NCI-H1417 (cell line): ENCODE results near the gene MAGI2.
A peak's percentile ranks its signal among the peaks of the same experiment; 100 is the strongest.

Experiments used
- DNase-seq, 3 experiments: peaks; one replicate each; lab custom pipeline; 2025; lab: John Stamatoyannopoulos, UW

MAGI2 gene

DNA sequence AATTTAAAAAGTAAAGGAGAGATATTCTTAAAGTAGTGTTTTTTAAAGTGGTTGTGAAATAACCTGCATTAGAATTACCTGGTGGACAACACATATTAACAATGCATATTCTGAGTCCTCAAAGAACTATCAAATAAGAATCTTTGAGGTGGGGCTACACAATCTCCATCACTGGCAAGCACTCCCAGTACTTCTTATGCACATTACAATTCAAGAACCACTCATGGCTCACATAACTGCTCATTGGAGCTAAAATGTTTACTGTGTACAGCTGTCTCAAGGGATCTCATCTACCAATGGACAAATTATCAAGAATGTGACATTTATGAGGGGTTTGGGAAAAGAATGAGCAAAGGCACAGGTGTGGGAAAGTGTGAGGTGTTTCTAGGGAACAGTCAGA is 962.9 kb downstream of the MAGI2 start:
- peak in 2 of 3 experiments; percentile 38 to 93 for DNase-seq

DNA sequence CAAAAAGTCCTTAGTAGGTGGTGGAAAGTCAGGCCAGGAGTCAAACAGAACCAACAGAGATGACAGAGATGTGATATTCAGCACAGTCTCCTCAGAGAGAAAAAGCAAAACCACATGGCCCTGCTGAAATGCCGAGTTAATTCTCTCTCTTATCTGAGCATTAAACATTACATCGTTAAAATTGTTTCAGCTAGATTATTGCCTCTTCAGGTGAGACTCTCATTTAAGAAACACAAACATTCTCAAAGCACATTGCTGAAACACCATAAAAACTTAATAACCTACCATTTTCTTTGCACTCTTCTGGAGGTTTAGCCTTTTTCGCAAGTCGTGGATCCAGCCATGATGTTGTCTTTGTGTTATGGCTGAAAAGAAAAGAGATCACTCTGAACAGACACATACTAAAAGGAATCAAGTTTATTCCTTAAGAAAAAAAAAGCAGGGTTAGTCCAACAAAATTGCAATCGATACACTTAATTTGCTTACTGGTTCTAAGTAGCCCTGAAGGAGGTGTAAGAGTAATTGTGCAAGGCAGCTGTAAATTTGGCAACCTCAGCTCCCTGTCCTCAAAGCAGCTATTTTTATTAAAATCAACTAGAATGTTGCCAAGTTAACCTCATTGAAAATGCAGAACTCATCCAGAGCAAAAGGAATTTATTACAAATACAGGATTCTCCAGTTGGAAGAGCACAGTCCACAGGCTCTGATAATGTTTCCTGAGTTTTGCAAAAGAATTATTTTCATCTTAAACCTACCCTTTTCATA is 963.8 kb downstream of the MAGI2 start:
- DNase-seq = peak in 2 of 3 experiments; percentile 15 to 44

DNA sequence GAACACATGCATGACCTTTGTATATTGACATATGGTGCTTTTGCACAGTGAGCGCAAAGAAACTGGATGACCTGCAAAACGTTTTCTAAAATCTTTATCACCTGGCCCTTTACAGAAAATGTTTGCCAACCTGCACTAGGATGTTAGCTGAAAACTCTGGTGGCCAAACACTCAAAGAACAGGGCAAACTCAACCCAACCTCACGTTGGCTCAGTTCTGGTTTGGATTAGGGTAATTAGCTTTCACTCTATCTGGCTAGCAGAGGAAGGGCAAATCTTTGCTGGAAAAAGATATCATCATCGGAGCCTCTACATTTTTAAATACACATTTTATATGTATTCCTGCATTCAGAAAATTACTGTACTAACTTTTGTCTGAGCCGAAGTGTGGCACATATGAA is 966.0 kb downstream of the MAGI2 start:
- no peak for DNase-seq

DNA sequence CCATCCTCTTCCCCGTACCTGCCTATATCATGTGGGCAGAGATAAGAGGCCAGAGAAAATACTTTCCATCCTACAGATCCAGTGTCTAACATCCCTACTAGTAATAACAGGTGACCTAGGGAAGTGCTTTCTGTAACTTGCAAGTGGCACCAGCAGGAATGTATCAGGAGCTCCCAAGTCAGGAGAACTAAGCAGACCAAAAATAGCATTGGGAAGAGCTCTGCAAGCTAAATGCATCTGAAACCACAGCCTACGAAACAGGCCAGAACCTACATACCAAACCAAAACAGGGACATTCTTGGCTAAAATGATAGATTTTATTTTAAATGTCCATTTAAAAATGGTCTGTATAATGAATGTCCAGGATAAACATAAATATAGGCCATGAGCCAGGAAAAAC is 974.1 kb downstream of the MAGI2 start:
- no peak for DNase-seq

DNA sequence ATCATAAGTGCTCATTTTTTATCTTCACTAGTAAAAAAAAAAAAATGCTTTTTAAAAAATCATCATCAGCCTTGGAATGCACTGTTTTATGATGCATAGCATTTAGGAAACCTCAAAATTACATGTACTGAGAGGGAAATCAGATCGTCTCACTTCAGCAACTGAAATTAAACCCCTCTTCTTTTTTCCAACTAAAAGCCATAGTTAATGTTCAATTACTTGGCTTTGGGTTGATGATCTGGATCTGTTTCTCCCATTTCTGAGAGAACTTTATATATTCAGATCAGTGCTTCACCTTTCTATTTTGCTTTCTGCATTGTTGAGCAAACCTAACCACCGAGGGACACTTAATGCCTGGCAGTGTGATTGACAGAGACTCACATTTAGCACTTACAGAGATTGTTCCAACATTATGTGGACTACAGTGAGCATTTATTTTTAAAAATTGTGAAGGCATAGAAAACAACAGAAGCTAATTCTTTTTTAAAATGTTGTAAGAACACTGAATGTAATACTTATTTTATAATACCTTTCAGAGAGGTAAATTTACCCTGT is 976.5 kb downstream of the MAGI2 start:
- DNase-seq = peak in 1 of 3 experiments; percentile 18

DNA sequence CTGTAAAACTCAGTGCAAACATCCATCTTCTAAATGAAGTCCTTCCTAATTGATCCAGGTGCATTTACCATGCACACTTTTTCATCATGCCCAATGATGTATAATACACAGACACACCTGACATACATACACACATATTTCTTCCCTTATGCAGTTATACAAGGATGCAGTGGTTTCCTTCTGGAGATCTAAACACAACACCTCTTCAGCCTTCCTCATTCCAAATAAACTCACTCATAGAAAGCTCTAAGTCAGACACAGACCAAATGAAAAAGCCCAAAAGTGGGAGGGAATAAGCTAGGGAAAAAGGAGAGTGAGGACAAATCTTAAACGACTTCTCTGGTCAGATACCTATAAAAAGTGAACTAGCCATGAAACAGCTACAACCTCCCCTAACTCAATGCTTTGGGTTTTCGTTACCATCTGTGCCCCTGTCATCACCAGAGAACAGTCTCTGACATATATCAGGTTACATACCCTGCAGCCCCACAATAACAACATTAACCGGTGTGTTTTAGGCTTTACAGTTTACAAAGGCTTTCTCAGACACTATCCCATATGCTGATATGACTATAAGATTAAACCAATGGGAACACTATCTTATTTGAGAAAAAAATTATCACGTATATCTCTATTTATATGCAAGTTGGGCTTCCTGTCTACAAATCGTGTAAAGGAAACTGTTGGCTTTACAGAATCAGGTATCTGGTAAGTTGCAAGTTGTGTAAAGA is 979.7 kb downstream of the MAGI2 start:
- DNase-seq = no peak

DNA sequence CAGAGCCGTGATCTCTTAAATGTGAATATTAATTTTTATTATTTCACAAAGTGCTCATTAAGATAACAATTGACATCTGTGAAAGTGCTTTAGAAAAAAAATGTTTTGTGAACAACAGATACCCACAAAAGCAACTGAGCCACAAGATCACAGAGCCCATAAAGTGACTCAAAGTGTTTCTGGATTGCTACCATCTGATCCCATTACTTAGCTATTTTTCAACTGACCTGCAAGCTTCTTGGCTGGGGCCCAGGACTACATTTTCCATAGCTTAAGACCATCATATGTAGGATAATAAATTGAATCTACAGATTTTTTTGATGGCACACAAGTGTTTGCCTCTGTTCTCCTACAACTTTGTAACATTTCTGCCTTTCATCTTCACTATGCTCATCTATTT is 980.4 kb downstream of the MAGI2 start:
- DNase-seq = no peak

DNA sequence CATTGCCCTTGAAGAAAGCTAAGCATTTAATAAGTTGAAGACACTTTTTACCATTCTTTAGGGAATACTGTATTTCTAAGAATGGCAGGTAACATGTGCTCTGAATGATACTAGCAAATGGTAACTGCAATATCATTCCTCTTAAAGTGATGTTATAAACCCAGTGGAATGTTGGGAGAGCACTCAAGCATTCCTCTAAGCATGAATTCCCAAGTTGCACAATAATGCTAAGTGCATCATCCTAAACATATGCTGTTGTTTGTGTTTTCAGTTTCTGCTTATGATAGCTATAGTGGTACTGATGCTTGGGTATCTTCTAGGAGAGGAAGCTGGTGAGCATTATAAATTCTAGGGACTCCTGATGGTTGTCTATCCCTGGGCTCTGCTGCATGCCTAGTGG is 980.9 kb downstream of the MAGI2 start:
- DNase-seq = no peak

DNA sequence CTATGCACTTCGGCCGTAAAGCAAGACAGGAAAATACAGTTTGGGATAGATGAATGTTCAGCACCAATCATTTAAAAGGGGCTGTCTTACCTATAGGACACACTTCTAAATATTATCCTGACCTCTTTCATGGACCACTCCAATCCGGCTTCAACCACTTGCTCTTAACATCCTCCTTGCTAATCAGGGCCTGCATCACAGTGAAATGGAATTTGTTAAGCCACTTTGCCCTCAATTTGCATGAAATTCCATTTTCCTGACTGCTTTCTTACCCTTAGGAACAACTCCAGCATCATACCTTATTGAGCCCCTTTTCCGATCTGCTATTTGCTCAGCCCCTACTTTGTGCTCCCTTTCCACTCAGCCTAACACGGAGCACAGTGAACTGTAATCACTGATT is 987.6 kb downstream of the MAGI2 start:
- no peak for DNase-seq

DNA sequence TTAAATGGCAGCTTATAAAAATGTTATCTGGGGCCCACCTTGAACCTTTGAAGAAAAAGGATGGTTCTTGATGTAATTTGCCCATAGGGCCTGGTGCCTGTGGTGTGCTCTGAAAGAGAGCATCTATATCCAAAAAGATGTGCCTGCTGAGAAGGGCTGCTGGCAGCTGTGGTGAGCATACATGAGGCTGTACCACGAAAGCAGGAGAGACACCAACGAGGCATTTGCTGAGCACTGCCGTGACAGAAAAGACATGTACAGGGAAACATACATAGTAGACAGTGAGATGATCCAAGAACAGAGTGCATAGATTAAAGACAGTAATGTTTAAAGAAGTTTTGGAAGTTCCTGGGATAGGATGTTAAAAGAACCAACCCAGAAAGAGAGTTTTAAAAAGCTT is 990.4 kb downstream of the MAGI2 start:
- DNase-seq = no peak

DNA sequence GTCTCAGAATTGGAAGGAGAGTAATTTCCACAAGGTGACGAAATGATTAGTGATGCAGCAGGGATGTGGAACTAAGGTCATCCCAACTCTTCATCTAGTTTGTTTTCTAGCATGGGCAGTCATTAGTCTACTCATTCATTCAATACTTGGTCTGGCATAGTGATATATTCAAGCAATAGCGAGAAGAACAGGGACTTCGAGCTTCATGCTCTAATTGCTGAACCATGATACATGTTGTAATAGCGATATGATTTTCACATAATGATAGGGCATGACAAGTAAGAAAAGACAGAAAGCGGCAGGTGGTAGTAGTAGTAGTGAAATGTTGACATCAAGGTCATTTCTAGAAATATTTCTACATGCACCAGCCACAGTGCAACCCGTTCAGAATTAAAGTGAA is 1002.8 kb downstream of the MAGI2 start:
- peak in 2 of 3 experiments; percentile 22 to 61 for DNase-seq

DNA sequence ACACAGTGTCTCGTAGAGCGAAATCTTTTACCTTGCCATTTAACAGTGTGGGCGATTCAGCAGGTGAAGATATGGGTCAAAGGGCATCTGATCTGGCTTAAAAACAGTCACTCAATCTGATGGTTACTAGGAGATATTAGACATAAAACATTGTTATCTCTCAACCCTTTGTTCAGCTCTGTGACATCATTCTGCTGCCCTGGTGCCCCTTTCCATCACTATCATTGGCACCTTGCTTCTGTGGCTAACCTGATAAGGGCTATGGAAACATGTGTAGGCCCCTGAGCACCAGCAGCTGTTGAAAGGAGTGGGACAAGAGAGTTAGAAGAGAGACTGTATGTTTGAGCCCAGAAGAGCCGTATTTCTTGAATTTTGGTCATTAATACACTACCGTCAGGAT is 1004.6 kb downstream of the MAGI2 start:
- no peak for DNase-seq

DNA sequence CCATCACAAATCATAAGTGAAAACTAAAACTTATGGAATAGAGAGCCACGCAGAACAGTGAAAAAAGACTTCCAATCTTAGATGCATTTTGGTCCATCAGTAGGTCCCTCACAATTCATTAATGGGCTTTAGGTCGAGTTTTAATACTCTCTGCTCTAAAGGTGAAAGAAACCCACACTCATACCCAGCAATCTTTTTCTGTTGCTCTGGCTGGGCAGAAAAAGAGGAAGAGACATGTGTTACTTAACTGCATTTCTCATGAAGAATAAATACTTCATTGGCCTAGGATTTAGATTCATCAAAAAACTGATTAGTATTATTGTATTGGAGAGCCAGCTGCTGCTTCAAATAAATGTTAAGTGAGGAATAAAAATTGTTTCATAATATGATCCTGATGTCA is 1009.2 kb downstream of the MAGI2 start:
- DNase-seq = no peak

DNA sequence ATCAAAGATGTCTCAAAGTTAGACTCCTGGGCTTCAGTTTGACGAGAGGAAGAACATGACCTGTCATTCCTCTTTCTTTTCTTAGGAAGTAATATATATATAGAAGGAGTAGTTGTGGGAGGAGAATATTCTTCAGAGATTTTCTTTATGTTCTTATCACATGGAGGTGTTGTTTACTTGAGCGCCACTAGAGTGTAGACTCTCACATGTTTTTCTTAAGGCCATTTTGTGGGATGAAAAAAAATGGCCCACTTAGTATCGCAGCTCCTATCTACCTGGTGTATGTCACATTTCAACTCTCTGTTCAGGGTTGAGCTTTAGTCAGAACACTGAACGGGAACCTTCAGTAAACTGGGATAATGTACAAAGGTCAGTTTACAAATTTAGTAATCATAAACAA is 1009.7 kb downstream of the MAGI2 start:
- DNase-seq = peak in 1 of 3 experiments; percentile 10

DNA sequence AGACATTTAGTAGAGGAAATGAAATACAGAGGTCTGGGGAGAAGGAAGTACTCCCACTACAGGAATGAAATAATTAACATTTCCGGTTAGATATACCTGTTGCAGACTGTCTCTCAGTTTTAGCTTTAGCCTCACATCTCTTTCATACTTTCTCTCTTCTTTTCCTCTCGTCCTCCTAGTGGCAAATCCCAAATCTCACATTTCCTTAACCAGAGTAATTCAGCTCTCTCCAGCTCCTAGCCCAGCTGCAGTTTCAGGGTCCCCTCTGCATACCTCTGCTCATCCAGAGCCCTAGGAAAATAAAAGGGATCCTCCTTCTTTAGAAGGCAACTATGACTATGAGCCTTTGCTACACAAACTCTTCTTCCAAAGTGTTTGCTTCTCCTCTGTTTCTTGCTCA is 1011.7 kb downstream of the MAGI2 start:
- DNase-seq = no peak

DNA sequence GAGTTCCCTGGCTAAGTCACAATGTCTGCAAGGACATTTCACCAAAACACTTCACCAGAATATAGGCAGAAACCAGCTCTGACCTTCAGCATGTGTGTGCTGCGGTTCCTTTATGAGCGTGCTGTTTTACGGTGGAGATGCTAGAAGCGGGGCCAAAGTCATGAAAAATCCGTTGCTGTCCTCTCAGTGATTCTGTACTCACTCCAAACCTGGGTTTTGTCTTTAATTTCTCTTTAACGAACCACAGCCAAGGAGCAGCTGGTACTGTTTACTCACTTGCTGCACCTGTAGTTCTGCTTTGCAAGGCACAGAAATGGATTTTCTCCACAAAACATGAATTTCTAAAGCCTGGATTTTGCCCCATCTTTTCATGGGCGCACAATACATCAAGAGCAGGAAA is 1015.0 kb downstream of the MAGI2 start:
- peak in 1 of 3 experiments; percentile 76 for DNase-seq

DNA sequence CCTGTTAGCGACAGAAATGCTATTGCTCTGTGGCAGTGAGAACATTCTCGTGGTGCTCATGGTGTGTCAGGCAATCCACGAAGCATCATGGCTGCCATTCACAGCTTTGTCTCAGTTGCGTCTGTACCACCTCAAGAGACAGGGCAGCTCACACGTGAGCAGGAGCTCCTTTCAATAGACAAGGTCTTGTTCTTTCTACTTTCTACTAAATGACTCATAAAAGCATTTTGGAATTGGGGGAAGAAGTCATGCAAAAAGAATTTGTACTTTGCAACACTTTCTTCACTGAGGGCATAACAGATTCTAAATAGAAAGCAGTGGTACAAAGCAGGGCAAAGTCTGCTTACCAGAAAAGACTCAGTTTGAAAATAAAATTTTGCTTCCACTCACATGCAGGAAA is 1016.3 kb downstream of the MAGI2 start:
- DNase-seq = no peak

DNA sequence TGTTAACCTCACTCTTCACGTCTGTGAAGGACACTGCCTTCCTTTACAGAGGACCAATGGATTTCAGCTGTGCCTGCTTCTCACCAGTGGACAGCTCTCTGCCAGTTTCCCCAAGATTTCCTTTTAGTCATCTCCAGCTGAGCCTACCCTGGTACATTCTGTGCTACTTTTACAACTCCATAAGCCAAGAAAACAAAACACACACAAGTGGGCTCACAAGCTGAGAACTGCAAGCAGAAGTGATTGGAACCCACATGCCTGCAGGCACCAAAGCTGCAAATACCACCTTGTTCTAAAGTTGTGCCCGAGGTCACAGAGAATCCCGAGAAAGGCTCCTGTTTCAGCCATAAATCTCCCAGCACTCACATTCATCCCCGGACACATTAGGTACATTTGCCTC is 1018.1 kb downstream of the MAGI2 start:
- no peak for DNase-seq

DNA sequence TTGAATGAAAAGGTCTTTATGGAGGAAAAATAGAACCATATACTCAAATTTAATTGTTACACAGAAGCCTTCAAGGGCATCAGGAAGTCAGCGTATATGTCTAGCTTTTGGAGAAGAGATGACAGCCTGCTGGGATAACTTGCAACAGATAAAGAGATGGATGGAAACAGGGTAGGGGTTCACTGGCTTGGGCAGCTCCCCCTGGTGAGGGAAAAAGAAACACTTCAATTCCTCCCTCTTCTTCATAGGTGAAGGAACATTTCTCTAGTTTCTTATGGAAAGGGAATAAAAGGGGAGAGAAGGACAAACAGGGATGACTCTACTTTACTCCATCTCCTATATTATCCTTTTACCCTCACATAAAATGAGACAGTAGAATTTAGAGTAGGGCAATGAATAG is 1019.2 kb downstream of the MAGI2 start:
- no peak for DNase-seq

DNA sequence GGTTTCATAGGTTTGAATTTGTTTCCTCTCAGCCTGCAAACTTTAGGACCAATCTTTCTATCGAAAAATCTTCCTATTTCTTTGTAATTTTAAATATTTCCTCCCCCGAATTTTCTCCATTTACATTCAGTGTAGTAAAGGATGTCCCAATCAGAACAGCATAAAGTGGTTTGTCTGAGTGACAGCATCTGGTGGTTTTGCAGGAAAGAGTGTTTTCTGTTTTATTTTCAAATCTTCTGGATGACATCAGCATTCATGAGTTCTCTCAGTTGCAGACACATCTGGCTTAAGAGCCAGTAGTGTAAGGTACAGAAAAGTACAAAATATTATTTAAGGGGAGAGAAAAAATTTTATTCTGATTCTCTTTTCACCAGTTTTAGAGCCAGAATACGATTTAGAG is 1020.0 kb downstream of the MAGI2 start:
- DNase-seq = no peak

DNA sequence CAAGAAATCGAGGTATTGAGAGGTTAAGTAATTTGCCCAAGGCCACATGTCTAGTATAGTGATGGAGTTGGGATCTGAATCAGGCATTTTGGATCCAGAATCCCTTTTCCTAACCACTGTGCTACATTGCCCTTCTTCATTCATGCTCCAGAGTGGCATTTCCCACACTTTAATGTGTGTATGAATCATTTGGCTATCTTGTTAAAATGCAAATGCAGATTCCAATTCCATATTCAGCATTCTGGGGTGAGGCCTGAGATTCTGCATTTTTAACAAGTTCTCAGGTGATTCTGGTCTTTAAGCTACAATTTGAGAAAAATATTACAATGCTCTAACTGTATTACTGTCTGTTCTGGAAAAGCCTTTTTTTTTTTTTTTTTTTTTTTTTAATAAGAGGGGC is 1023.6 kb downstream of the MAGI2 start:
- DNase-seq = no peak

DNA sequence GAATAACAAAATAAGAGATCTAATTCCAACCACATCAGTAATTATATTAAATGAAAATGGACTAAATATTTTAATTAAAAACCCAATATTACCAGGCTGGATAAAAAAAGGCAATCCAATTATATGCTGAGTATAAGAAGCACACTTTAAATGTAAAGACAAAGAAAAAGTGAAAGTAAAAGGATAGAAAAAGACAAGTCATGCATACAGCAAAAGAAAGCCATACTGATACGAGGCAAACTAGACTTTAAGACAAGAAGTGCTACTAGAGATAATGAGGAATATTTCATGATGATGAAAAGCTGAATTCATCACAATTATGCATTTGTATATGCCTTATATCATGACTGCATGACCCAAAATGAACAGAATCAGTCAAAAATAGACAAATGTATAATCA is 1026.3 kb downstream of the MAGI2 start:
- no peak for DNase-seq

DNA sequence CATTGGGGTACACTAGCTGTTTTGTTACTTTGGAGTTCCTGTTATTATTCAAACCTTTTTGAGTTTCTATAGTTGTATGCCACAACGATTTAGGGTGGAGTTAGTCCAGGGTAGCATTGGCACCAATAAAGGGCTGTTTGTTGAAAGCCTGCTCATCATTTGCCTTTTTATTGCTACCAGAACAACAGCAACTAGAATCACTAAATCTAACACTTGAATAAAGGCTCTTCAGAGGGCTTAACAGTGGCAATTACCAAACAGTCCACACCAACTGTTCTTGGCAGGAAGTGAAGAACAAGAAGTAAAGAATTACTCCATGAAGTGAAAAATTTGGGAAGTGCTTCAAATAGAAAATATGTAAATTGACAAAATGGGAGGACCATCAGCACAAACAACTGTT is 1033.5 kb downstream of the MAGI2 start:
- no peak for DNase-seq
